ENCODE data around the gene INSC.

Gene INSC

DNA sequence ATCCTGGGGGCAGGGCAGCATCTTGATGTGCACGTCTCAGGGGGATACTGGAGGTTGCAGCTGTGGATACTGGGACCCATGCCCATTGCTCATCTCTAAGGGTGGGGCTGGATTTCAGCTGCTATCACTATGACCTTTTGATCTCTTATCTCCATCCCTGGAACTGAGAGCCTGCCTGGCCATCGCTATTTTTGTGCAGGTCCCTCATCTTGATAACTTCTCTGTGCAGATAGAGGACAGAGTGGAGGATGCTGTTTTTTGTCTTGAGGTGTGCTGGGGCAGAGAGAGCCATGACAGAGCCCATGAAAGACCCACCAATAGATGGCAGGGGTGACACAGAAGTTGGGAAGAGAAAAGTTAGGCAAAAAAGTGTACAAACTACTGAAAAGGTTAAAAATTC is 5.1 kb upstream of the INSC start:
- no peak for DNase-seq (ENCODE audit: low spot score)

DNA sequence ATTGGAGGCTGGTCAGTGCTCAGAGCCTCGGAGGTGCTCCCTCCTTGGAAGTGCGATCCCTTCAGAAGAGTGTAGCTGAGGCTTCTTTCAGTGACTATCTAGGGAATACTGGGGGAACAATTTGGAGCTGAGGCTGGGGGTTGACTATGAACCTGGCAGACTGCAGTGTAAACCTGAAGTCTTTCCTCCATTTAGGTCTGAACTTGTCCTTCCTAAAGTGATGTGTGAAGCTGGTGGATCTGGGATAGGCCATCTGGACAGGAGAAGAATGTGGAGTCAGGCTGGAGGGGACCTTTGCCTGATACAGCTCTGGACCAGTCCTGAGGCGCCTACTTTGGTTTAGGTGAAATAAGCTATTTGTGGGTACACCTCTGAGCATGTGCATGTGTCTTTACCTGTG is 3.5 kb upstream of the INSC start:
- no peak for DNase-seq (ENCODE audit: low spot score)

DNA sequence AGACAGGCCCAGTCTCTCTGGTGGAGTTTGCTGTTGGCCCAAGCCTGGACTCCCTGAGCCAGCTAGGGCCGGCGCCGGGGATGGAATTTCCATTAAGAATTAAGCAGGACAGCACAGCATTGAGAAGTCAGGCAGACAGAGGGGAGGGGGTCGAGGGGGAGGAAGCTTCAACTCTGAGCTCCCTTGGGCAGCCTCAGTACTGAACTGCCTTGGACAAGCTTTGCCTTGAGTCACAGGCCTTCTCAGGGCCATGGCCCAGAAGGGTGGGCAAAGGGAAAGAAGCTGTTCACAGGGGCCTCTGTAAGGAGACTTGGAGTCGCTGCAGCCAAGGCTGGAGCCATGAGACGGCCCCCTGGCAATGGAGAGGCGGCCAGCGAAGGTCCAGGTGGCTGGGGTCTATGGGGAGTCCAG is 2.6 kb upstream of the INSC start:
- DNase-seq (ENCODE audit: low spot score), result no peak

DNA sequence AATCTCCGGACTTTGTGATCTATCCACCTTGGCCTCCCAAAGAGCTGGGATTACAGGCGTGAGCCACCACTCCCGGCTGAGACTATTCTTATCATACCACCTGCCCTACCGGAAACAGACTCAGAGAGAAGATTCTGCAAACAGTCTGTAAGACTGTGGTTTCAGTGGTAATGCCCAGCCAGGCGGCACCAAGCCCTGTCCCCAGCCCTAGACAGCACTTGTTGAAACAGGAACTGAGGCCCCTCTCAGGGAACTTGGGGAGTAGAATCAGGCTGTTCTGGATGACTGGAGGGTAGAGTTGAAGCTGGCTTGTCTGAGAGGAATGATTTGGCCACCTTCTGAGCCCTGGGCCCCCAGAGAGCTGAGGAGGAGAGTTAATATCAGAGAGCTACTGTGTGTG is 1.3 kb upstream of the INSC start:
- DNase-seq (ENCODE audit: low spot score), result no peak

DNA sequence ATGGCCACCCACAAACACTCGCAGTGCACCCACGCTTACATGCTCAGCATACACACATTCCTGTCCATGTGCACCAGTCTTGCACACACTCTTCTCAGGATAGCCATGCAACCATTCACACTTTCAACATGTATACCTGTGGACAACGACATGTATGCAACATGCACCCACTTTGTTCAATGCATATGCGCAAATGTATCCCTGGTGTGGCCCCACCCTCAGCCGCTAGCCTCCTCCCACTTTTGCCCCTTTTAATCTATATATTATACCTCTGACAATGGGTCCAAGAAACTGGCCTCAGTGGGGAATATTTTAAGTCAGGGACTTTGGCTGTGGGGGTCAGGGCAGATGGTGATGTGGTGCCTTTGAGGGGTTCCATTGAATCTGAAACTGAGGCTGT is 963 bp downstream of the INSC start:
- DNase-seq (ENCODE audit: low spot score), result no peak

DNA sequence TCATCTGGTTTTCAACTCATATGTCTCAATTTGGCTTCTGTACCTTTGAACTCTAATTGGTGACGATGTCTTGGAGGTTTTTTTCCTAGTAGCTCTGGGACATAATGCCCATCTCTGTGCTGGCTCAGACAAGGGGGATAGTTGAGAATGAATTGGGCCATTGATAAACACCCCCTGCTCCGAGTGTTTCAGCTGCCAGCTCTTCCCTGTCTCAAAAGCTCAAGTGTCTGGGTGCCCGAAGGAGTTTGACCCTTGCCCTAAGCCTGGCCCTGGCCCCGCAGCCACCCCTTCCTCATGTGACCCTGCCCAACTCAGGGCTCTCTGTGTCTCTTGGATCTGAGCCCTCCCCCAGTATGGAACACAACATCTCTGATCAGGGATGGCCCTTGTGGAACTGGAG is 3.0 kb downstream of the INSC start:
- DNase-seq (ENCODE audit: low spot score), result no peak

DNA sequence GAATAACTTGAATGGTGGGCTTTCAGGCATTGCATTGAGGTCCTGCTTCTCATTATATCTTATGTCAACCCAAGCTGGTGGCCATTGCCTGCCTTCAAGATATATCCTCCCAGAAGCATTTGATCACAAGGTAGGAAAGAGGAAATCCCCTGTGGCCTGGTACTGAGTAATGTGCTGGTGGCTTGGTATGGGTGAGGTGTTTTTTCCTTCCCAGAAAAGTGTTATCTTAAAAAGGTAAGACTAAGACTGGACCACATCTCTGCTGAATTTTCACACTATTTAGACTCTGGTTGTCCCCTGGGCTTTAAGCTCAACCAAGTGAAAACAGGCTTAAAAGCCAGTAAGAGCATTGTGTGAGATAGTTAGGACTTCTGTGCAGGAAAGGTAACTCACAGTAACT is 3.7 kb downstream of the INSC start:
- no peak for DNase-seq (ENCODE audit: low spot score)

DNA sequence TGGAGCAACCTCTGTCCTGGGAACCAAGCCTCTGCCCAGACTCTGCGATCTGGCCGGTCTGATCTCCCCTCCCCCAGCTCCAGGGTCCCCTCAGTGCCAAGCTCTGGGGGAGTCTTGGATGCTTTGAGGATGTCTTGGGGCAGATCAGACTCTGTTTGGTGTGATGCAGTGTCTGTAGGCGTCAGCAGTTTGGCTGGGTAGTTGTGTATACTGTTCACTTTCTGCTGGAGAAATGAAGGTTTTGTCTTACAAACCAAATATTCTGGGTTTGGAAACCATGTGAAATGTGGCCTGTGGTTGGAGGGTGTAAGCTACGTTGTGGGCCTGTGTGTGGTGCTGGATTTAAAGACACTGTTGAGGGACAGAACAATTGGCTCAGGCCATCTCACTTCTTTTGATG is 4.6 kb downstream of the INSC start:
- DNase-seq (ENCODE audit: low spot score), result no peak

DNA sequence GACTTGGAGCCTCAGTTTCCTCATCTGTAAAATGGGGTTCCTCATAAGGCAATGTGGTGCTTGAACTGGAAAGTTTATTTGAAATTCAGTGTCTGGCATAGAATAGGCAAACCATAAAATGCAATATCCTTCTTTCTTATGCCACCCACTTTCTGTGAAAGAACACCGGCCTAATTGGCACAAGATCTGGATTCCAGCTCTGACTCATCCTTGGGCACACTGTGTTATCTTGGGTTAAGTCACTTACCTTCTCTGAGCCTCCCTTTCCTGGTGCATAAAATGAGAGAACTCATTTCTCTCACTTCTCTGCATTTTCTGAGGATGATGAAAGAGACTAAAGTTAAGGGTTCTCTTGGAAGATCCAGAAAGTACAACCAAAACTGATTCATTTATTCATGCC is 5.1 kb downstream of the INSC start:
- DNase-seq (ENCODE audit: low spot score), result no peak

DNA sequence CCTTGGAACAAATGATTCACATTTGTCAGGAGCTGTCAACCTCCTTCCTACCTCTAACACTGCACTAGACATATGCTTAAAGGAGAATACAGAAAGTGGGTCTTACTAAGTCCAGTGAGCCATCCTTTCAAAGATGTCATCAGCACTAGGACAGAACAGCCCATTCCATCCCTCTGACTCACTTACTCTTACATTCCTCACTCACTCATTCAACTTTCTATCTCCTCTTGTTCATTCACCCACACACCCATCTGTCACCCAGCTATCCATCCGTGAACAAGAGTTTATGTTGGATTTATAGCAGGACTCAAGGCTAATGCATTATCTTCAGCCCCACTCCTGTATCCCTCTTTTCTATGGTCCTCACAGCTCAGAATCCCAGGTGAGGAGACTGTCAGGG is 9.1 kb downstream of the INSC start:
- DNase-seq (ENCODE audit: low spot score), result no peak

DNA sequence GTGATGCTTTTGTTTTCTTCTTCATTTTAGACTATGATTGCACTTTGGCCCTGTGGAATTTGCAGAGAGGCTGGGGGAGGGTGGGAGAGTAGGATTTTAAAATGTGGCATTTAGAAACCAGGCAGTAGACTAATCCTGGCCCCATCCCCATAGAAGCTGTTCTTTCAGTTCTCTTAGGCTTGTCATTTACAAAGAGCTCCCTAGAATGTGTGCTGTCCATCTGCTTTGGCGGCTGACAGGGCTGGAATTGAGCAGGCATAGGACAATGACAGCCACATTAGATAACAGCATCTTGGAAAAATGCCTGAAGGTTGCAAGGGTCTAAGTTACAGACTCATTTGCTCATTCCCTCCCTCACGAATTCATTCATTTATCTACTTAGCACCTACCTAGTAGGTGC is 9.8 kb downstream of the INSC start:
- no peak for DNase-seq (ENCODE audit: low spot score)

DNA sequence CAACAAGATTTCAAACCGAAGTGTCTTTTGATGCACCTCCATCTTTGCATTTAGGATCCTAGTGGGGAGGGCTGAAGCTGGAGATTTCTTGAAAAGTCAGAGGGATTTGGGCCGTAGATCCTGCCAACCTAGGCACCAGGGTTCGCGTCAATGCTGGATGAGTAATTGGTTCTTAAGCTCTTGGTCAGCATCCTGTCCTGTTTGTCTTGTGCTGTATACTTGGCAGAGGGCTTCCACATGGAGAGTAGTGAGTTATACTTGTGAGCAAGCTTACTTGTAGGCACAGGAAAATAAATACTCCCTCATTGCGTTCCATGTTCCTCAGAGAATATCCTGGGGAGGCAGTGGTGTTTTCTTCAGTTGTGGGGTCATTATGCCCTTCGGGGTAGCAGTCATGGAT is 12.6 kb downstream of the INSC start:
- DNase-seq (ENCODE audit: low spot score), result no peak

DNA sequence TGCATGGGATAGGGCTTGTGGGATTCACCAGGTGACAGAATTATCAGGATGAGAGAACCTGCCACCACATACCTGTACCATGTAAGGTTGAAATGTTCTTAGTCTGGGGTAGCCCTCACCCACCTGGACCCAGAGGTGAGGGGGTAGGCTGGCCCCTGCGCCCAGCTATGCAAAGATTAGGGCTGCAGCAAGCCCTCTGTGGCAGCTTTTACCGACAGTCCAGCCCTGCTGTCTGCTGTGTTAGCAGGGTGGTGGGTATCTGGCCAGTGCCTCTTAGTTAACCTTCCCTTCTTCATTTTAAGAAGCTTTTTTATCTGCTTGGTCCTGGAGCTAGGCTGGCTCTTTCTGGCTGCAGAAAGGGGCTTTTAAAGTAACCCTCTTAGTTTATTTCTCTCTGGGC is 13.9 kb downstream of the INSC start:
- no peak for DNase-seq (ENCODE audit: low spot score)

DNA sequence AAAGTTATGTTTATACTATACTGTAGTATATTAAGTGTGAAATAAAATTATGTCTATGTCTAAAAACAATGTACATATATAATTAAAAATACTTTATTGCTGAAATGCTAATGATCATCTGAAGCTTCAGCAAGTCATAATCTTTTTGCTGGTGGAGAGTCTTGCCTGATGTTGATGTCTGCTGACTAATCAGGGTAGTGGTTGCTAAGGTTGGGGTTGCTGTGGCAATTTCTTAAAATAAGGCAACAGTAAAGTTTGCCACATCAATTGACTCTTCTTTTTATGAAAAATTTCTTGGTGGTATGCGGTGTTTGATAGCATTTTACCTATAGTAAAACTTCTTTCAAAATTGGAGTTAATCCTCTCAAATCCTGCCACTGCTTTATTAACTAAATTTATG is 21.4 kb downstream of the INSC start:
- no peak for DNase-seq (ENCODE audit: low spot score)

DNA sequence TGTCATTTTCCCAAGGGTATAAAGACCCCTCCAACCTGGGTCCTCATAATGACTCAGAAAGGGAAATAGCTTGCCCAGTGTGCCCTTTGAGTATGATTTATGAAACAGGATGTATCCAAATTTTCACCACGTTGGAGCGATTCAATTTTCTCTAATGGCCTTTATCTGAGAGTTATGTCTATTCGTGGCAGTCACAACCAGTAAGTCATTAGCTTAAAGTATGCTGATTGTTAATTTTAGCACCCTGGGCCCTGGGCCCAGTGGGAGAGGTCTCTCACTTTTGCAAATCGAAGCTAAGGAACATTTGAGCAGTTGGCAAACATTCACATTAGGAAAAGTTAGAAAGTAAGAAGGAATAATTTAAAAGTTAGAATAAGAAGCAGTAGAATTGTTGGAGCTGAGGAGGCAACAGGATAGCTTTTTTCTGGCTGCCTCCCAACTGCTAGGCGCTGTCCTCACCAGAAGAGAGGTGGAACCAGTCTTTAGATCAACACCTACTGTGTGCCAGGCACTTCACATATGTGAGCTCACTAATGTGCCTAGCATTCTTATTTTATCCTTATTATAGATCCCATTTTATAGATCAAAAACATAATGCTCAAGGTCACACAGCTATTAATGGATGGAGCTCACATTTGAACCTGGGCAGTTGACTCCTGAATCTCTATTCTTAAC is 24.5 kb downstream of the INSC start:
- DNase-seq (ENCODE audit: low spot score), result no peak

DNA sequence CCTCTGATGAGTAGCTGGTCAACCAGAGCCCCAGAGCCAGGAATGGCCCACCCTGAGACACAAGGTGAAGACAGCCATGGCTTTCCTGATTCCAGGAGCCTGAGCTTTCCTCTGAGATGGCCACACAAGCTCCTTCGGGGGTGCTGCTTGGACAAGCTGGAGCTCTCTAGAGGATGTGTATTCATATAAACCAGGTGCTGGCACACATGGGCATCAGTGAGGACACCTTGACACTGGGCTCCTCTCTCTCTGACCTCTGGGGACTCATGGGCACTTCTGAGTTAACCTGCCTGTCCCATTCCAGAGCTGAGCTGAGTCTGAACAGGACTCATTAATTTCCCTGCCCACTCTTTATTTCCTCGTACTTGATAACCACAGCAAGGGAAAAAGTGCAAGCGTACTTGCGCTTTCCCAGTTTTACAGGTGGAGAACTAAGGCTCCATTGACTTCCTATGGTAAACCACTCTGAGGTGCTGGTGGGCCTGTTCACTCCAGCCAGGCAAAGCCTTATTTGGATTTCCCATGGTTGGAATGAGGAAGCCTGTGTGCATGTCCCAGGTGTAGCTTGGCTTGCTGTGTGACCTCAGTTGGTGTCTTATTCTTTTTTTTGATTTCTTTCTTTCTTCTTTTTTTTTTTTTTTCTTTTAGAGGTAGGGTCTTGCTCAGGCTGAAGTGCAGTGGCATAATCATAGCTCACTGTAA is 25.4 kb downstream of the INSC start:
- DNase-seq (ENCODE audit: low spot score), result no peak

DNA sequence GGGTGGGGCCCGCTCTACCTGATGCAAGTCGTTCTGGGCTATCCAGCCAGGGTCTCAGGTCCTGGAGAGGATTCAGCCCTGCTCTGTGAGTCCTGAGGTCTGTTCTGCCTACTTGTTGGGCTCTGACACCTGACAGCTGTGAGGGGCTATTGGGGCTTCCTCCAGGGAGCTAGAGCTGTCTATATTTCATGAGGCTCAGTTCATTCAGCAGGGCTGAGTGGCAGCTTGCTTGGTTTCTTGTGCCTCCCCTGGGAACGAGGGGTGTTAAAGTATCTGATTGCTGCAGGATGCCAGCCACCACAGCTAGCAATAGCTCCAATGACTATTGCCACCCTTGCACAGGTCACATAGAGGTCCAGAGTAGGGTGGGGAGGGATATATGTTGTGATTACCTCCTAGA is 26.7 kb downstream of the INSC start:
- DNase-seq (ENCODE audit: low spot score), result no peak

DNA sequence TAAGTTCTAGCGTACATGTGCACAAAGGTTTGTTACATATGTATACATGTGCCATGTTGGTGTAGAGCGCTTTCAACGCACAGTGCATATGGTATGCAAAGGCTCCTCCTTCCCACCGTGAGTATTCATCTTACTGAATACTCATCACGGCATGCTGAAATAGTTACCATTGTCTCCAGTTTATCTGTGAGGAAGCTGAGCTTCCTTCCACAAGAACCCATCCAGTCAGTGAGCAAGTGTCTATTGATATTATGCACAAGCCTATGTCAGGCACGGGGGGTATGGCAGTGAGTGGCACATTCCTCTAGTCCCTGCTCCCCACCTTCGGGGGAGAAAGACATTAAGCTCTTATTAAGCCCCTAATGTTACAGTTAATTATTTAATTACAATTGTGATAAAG is 28.1 kb downstream of the INSC start:
- DNase-seq (ENCODE audit: low spot score), result no peak

DNA sequence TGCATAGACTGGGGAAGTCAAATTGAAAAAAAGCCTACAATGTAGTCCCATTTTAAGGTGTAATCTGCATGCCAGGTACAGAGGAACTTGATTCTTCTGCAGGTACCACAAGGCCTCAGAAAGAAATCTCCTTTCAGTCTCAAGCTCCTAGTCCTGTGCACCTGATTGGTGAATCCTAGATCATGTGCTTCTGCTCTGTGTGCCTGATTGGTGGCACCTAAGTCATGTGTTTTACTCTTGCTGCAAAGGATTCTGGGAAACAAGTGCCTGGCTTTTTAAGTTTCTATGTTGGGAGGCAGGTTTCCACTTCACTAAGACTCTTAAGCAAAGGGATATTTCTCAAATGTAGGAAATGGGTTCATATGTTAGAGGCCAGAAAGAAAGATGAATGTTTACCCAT is 29.1 kb downstream of the INSC start:
- DNase-seq (ENCODE audit: low spot score), result no peak

DNA sequence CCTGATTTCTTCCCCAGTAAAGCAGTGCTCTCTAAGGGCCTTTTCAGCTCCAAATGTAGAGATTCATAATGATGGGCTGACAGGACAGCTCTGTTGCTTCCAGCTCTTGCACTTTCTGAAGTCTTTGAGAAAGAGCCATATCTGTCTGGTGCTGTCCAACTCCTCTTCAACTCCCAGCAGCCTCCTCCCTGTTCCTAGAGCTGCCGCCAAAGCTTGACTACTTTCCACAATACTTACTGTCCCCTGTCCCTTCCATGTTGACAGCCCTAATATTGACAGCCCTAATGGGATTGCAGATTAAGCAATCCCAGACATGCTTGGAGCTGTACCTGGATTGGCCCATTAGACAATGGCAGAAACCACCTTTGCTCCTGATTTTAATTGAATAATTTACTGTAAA is 29.6 kb downstream of the INSC start:
- DNase-seq (ENCODE audit: low spot score), result no peak

DNA sequence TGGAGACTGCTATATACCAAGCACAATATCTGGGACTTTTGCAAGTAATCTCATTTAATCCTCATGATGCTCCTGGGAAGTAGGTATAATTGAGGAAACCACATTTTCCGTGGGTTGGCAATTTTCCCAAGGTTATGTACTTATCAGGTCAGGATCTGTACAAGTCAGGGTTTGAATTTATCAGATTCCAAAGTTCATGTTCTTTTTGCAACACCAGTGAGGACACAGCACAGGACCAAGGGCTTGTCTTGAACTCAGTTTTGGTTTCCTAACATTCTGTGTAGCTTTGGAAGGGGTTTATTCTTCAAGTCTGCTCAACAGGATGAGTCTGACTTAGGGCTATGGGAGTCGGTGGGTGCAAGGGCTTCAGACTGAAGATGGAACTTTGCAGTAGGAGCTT is 30.4 kb downstream of the INSC start:
- DNase-seq (ENCODE audit: low spot score), result no peak

DNA sequence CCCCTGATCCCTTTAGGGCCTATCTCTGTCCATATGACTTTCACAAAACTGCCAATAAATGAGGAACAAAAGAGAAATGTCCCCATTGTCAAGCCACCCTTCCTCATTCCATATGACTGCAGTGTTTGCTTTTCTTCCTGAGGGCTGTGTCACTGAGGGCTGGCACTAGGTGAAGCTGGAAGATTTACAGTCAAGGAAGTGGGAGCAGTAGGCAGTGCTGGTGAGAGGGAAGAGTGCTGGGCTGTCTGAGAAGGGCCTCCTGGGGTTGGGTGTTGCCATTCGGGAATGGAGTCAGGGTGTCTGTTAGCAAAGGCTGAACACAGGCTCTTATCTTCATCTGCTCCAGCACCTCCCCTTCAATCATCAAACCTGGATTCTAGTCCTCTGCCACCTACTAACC is 30.9 kb downstream of the INSC start:
- no peak for DNase-seq (ENCODE audit: low spot score)

DNA sequence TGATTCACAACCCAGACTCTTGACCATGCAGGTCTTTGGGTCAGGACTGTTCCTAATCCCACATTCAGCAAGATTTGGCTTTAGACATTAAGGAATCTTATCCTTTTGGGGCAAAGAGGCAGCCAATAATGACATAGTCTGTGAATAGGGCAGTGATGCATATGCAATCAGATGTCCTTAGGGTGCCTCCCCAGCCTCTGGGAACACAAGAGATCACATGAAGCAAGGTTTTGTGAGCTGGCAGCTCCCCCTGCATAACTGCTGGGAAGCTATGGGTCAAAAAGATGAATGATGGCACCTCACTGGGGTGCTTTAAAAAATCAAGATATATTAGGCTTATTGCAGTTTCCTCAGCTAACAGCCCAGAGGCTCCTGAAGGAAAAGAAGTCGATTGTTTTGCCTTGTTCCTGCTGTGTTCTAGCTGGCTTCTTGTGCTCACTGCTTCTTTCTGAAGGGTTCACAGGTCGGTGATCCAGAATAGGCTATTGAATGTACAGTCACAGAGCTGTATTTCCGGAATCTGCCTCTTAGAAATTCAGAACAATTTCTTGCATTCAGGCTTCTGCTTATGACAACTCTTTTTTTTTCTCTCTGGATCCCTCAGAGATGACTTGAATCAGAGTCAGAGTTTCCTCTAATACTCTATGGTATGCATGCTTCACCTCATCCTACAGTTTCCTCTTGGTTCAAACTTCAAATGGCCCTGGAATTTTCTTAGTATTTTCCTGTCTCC is 31.7 kb downstream of the INSC start:
- no peak for DNase-seq (ENCODE audit: low spot score)

DNA sequence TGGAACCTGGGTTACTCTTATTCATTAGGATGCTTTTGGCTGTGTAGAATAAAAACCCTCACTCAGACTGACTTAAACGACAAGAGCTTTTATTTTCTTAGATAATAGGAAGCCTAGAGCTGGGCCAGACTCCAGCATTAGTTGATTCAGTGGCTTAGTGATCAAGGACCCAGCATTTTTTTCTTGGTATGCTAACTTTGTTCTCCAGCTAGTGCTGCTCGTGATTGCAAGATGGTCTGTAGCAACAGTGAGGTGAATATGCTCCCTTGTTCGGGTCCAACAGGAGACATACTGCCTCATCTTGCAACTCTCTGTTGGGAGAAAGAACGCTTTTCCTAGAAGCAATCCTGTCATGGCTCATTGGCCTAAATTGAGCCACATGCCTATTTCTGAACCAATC is 33.4 kb downstream of the INSC start:
- no peak for DNase-seq (ENCODE audit: low spot score)
